Measurements from ENCODE around the gene NHLRC3. TPM values are rescaled to one million over a fixed set of nuclear protein-coding genes. Genes with fewer than 3 reads are reported as not detected.
A peak's percentile ranks its signal among the peaks of the same experiment; 100 is the strongest.

The NHLRC3 gene
- total and polyA plus RNA-seq, 9 of the 15 experiments (the other 6 are each of a cell fraction or from before 2014, with no cell fraction given), result 5.5 to 15.3 (median 9.0) TPM

DNA sequence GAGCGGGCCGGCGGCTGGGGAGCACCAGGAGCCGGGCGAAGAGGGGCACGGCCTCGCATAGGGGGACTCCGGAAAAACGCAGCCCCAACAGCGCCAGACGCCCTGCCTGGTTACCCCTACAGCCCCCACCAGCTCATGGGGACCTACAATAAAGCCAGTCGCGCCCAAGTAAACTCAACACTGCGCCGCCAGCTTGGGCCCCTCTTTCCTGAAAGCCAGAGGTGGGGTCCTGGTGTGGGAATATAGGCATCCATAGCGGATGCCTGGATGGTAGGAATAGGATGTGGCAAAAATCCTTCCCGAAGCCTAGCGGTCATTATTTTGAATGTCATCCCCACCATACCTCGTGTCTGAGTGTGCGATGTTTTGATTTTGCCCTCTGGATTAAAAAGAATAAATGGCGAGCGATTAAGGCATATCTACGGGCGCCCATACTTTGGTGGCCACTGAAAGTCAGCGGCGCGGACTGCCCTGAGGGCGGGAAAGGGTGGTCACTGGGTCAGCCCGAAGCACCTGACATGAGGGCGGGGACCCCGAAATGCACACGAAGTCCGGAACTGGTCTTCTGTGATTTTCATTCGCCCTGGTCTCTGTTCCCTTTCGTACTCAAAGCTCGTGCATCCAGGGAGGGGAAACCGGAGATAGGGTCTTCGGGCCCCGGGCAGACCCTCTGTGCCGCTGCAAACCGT lies at the start of gene NHLRC3, which contains the start of gene PROSER1 (continued):
- TF ChIP-seq, protein P1, sequence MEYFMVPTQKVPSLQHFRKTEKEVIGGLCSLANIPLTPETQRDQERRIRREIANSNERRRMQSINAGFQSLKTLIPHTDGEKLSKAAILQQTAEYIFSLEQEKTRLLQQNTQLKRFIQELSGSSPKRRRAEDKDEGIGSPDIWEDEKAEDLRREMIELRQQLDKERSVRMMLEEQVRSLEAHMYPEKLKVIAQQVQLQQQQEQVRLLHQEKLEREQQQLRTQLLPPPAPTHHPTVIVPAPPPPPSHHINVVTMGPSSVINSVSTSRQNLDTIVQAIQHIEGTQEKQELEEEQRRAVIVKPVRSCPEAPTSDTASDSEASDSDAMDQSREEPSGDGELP (CRISPR knock-in tag; IDR thresholded peaks at IDR 0.05; ENCODE audit: borderline replicate concordance), result peak; percentile 82
- no peak for TF ChIP-seq CC2D1A (IDR thresholded peaks at IDR 0.05)
- no peak for TF ChIP-seq HDAC3 (IDR thresholded peaks at IDR 0.05; ENCODE audit: borderline replicate concordance, partially characterized antibody)
- TF ChIP-seq KDM4B (IDR thresholded peaks at IDR 0.05; ENCODE audit: borderline replicate concordance in 2 of 2, low read depth in 1 of 2), result peak in 1 of 2 experiments; percentile 4; a peak in 1 of 4 replicates
- TF ChIP-seq GATA2 (CRISPR knock-in tag; IDR thresholded peaks at IDR 0.05), result no peak
- TF ChIP-seq ZFX (CRISPR knock-in tag; IDR thresholded peaks at IDR 0.05), result peak; percentile 48
- no peak for TF ChIP-seq HMG20A (CRISPR knock-in tag; conservative IDR thresholded peaks at IDR 0.05)
- TF ChIP-seq RBM22 (IDR thresholded peaks at IDR 0.05; ENCODE audit: low read depth, low read length, poor library complexity, severe bottlenecking), result peak; percentile 44
- no peak for TF ChIP-seq BCOR (IDR thresholded peaks at IDR 0.05)
- no peak for TF ChIP-seq SREBF2 (CRISPR knock-in tag; IDR thresholded peaks at IDR 0.05)
- peak; percentile 32; the same call in 1 of the 2 replicates for TF ChIP-seq PML (IDR thresholded peaks at IDR 0.05; ENCODE audit: low read length)
- TF ChIP-seq MAFG (tag; conservative IDR thresholded peaks at IDR 0.05), result no peak
- no peak for TF ChIP-seq ZNF583 (CRISPR knock-in tag; IDR thresholded peaks at IDR 0.05)
- TF ChIP-seq, protein P2, sequence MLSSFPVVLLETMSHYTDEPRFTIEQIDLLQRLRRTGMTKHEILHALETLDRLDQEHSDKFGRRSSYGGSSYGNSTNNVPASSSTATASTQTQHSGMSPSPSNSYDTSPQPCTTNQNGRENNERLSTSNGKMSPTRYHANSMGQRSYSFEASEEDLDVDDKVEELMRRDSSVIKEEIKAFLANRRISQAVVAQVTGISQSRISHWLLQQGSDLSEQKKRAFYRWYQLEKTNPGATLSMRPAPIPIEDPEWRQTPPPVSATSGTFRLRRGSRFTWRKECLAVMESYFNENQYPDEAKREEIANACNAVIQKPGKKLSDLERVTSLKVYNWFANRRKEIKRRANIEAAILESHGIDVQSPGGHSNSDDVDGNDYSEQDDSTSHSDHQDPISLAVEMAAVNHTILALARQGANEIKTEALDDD (IDR thresholded peaks at IDR 0.05), result no peak
- no peak for TF ChIP-seq NFIC (IDR thresholded peaks at IDR 0.05)
- TF ChIP-seq GABPA (tag; conservative IDR thresholded peaks at IDR 0.05; ENCODE audit: low read depth), result peak; percentile 71
- TF ChIP-seq, protein P3, sequence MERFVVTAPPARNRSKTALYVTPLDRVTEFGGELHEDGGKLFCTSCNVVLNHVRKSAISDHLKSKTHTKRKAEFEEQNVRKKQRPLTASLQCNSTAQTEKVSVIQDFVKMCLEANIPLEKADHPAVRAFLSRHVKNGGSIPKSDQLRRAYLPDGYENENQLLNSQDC (CRISPR knock-in tag; IDR thresholded peaks at IDR 0.05), result no peak
- no peak for TF ChIP-seq NCOA4 (IDR thresholded peaks at IDR 0.05; ENCODE audit: partially characterized antibody)
- TF ChIP-seq, protein P4, sequence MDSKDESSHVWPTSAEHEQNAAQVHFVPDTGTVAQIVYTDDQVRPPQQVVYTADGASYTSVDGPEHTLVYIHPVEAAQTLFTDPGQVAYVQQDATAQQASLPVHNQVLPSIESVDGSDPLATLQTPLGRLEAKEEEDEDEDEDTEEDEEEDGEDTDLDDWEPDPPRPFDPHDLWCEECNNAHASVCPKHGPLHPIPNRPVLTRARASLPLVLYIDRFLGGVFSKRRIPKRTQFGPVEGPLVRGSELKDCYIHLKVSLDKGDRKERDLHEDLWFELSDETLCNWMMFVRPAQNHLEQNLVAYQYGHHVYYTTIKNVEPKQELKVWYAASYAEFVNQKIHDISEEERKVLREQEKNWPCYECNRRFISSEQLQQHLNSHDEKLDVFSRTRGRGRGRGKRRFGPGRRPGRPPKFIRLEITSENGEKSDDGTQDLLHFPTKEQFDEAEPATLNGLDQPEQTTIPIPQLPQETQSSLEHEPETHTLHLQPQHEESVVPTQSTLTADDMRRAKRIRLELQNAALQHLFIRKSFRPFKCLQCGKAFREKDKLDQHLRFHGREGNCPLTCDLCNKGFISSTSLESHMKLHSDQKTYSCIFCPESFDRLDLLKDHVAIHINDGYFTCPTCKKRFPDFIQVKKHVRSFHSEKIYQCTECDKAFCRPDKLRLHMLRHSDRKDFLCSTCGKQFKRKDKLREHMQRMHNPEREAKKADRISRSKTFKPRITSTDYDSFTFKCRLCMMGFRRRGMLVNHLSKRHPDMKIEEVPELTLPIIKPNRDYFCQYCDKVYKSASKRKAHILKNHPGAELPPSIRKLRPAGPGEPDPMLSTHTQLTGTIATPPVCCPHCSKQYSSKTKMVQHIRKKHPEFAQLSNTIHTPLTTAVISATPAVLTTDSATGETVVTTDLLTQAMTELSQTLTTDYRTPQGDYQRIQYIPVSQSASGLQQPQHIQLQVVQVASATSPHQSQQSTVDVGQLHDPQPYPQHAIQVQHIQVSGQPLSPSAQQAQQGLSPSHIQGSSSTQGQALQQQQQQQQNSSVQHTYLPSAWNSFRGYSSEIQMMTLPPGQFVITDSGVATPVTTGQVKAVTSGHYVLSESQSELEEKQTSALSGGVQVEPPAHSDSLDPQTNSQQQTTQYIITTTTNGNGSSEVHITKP (IDR thresholded peaks at IDR 0.05; ENCODE audit: partially characterized antibody), result no peak
- no peak for TF ChIP-seq HSF4 (CRISPR knock-in tag; IDR thresholded peaks at IDR 0.05; ENCODE audit: borderline replicate concordance)
- TF ChIP-seq ZNF239 (CRISPR knock-in tag; IDR thresholded peaks at IDR 0.05), result no peak
